ENCODE data around the gene FAM83D.

Gene FAM83D

GRCh38 chr20:38905375-38905774 lies 20.8 kb upstream of the FAM83D start:
- peaks cover 85% of the 10 kb centered on the region for H3K36me3 Mint-ChIP-seq (ENCODE audit: insufficient read depth)
- no peak overlapping the region for H3K4me3 Mint-ChIP-seq
- DNase-seq (no peak), ATAC-seq (replicated peaks) (no peak)
- no peaks in the 10 kb centered on the region for H3K9me3 Mint-ChIP-seq
- H3K27ac Mint-ChIP-seq, result peak overlapping the region; percentile 15 to 65
- H3K27me3 Mint-ChIP-seq, result no peaks in the 10 kb centered on the region
- peaks cover 14 to 26% of the 10 kb centered on the region in 2 donors for H3K4me1 Mint-ChIP-seq (ENCODE audit: low read depth in 2 of 2)

GRCh38 chr20:38907918-38908677 lies 18.1 kb upstream of the FAM83D start:
- Mint-ChIP-seq H3K4me1 (ENCODE audit: low read depth in 2 of 2) (peaks cover 11 to 22% of the 10 kb centered on the region in 2 donors), H3K4me3 (no peak overlapping the region), H3K9me3 (no peaks in the 10 kb centered on the region), H3K27me3 (no peaks in the 10 kb centered on the region), H3K36me3 (ENCODE audit: insufficient read depth) (peaks cover 87% of the 10 kb centered on the region), H3K27ac (peak overlapping the region; percentile 38 to 44)
- ATAC-seq (replicated peaks) (no peak), DNase-seq (no peak)

DNA sequence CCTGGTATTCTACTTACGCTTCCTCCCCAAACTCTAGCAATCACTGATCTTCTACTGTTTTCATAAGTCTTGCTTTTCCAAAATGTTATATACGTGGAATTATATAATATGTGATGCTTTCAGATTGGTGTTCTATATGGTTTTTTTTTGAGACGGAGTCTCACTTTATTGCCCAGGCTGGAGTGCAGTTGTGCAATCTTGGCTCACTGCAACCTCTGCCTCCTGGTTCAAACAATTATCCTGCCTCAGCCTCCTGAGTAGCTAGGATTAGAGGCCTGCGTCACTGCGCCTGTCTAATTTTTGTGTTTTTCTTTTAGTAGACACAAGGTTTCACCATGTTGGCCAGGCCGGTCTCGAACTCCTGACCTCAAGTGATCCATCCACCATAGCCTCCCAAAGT lies 10.9 kb upstream of the FAM83D start:
- Mint-ChIP-seq H3K27ac (no peak overlapping the region), H3K4me1 (ENCODE audit: low read depth in 2 of 2) (peaks cover 0 to under 1% of the 10 kb centered on the region in 2 donors), H3K36me3 (ENCODE audit: insufficient read depth) (peaks cover 66% of the 10 kb centered on the region), H3K4me3 (no peak overlapping the region), H3K9me3 (no peaks in the 10 kb centered on the region), H3K27me3 (no peaks in the 10 kb centered on the region)
- no peak for ATAC-seq (replicated peaks)
- DNase-seq, result no peak

- no peaks in the 10 kb centered on the region for H3K4me1 Mint-ChIP-seq (ENCODE audit: low read depth in 2 of 2)
- ATAC-seq (replicated peaks) (no peak), DNase-seq (no peak)
- H3K36me3 Mint-ChIP-seq (ENCODE audit: insufficient read depth), result peaks cover 47% of the 10 kb centered on the region
- H3K27me3 Mint-ChIP-seq, result no peaks in the 10 kb centered on the region
- no peaks in the 10 kb centered on the region for H3K9me3 Mint-ChIP-seq
- H3K4me3 Mint-ChIP-seq, result no peak overlapping the region
- no peak overlapping the region for H3K27ac Mint-ChIP-seq
These were observed 8.6 kb upstream of the FAM83D start for GRCh38 chr20:38917657-38918056.

- H3K4me3 Mint-ChIP-seq, result no peak overlapping the region
- no peaks in the 10 kb centered on the region for H3K9me3 Mint-ChIP-seq
- H3K27ac Mint-ChIP-seq, result no peak overlapping the region
- peaks cover 42% of the 10 kb centered on the region for H3K36me3 Mint-ChIP-seq (ENCODE audit: insufficient read depth)
- DNase-seq (no peak), ATAC-seq (replicated peaks) (no peak)
- H3K4me1 Mint-ChIP-seq (ENCODE audit: low read depth in 2 of 2), result no peaks in the 10 kb centered on the region
- H3K27me3 Mint-ChIP-seq, result no peaks in the 10 kb centered on the region
These were observed 8.0 kb upstream of the FAM83D start for GRCh38 chr20:38918172-38918571.

DNA sequence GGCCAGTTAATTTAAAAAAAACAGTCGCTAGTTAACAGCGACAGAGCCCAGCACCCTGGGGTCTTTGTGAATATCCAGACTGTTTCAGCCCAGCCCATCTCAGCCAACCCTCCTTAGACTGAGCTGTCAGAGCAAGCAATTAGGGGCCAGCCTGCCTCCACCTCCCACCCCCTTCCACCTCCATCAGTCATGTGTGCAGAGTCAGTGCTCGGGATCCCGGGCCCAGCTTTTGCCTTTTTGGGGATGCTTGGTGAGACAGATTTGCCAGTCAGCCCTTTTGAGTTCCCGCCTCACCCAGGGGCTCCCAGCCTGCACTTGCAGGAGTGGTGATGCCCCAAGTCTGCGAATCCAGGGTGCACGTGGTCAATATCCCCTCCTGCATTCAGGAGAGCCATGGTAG lies 6.5 kb upstream of the FAM83D start:
- DNase-seq (no peak), ATAC-seq (replicated peaks) (no peak)
- Mint-ChIP-seq H3K9me3 (no peaks in the 10 kb centered on the region), H3K4me3 (no peak overlapping the region), H3K4me1 (ENCODE audit: low read depth in 2 of 2) (no peaks in the 10 kb centered on the region), H3K27me3 (no peaks in the 10 kb centered on the region), H3K27ac (no peak overlapping the region), H3K36me3 (ENCODE audit: insufficient read depth) (peaks cover 41% of the 10 kb centered on the region)

DNA sequence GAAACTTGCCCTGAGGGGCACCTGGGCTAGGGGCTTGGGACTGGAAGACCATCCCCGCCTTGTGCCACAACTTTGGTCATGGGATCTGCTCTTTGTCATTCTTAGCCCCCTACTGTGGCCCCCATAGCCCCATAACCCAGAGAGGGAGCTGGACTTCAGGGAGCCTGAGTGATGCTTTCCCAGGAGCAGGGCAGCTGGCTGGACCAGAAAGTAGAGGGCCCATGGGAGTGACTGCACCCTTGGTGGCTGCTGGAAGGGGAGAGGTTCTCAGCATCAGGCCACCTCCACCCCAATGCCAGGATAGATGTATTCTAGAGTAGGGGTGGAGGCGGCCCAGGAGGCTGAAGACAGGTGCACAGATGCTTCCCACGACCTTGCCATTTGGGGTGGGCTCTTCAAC lies 5.8 kb upstream of the FAM83D start:
- H3K9me3 Mint-ChIP-seq, result no peaks in the 10 kb centered on the region
- no peak overlapping the region for H3K27ac Mint-ChIP-seq
- no peak for DNase-seq
- no peak overlapping the region for H3K4me3 Mint-ChIP-seq
- H3K4me1 Mint-ChIP-seq (ENCODE audit: low read depth in 2 of 2), result no peaks in the 10 kb centered on the region
- no peaks in the 10 kb centered on the region for H3K27me3 Mint-ChIP-seq
- ATAC-seq (replicated peaks), result no peak
- H3K36me3 Mint-ChIP-seq (ENCODE audit: insufficient read depth), result peaks cover 36% of the 10 kb centered on the region

DNA sequence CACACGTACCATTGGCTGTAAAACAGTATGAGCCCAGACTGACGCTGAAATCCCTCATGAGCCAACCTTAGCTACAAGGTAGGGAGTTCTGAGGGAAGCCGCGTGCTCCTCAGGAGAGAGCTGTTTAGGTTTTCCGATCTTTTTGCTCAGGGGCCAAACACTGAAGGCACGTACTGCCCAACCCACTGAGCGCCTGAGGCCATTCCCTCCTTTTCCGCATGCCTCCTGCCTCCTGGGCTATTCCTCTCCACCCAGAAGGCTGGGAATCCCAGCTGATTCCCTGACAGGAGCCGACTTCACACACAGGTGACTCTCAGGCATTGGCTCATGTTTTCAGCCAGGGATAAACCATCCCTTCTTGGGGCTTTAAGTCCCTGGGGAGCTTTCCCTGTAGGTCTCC lies 5.4 kb upstream of the FAM83D start:
- H3K27ac Mint-ChIP-seq, result no peak overlapping the region
- DNase-seq, result no peak
- no peaks in the 10 kb centered on the region for H3K27me3 Mint-ChIP-seq
- H3K4me3 Mint-ChIP-seq, result no peak overlapping the region
- ATAC-seq (replicated peaks), result no peak
- peaks cover 0 to 1% of the 10 kb centered on the region in 2 donors for H3K4me1 Mint-ChIP-seq (ENCODE audit: low read depth in 2 of 2)
- no peaks in the 10 kb centered on the region for H3K9me3 Mint-ChIP-seq
- peaks cover 33% of the 10 kb centered on the region for H3K36me3 Mint-ChIP-seq (ENCODE audit: insufficient read depth)

DNA sequence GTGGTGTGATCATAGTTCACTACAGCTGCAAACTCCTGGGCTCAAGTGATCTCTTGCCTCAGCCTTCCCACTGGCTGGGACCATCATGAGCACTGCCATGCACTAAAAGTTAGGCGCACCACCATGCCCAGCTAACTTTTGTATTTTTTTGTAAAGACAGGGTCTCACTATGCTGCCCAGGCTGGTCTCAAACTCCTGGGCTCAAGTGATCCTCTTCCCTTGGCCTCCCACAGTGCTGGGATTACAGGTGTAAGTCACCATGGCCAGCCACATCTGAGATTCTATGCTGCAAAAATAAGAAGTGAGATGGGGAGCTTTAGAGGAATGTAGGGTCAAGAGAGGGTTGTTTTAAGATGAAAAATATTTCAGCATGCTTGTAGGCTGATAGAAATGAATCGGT lies 1.5 kb upstream of the FAM83D start:
- Mint-ChIP-seq H3K27ac (peak overlapping the region; percentile 2 to 29), H3K4me1 (ENCODE audit: low read depth in 2 of 2) (peaks cover 16 to 20% of the 10 kb centered on the region in 2 donors), H3K36me3 (ENCODE audit: insufficient read depth) (peaks cover 25% of the 10 kb centered on the region), H3K9me3 (no peaks in the 10 kb centered on the region), H3K27me3 (no peaks in the 10 kb centered on the region), H3K4me3 (peak overlapping the region in 1 of 2 donors; percentile 82)
- DNase-seq, result no peak
- ATAC-seq (replicated peaks), result no peak

DNA sequence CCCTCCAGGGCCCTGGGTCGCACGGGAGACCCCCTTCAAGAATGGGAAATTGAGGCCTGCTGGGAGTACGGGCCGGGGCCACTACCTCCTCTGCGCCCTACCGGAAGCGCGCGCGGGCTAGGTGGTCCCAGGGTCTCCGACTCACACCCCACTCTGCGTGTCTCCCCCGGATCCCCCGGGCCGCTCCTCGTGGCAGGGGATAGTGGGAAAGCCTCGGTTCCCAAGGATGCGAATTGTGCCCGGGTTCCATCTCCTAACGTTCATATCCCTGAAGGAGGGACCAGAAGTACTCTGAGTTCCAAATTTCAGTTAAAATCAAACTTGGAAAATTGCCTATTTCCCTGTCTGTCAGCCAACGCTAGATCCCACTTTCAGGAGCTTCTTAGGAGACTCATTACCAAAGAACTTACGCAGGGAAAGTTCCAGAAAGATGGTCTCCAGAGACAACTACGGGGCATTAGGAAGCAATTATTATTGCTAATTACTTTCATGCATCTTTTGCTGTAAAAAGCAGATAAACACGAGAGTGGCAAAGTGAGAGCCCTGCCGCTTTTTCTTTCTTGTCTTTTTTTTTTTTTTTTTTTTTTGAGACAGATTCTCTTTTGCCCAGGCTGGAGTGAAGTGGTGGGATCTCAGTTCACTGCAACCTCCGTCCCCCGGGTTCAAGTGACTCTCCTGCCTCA lies 858 bp downstream of the FAM83D start:
- no peak for DNase-seq
- peak overlapping the region; percentile 81 to 82 for H3K4me3 Mint-ChIP-seq
- ATAC-seq (replicated peaks), result no peak
- H3K27ac Mint-ChIP-seq, result peak overlapping the region in 1 of 2 donors; percentile 13
- no peaks in the 10 kb centered on the region for H3K9me3 Mint-ChIP-seq
- H3K4me1 Mint-ChIP-seq (ENCODE audit: low read depth in 2 of 2), result peaks cover 21 to 25% of the 10 kb centered on the region in 2 donors
- H3K36me3 Mint-ChIP-seq (ENCODE audit: insufficient read depth), result peaks cover 25% of the 10 kb centered on the region
- H3K27me3 Mint-ChIP-seq, result no peaks in the 10 kb centered on the region

DNA sequence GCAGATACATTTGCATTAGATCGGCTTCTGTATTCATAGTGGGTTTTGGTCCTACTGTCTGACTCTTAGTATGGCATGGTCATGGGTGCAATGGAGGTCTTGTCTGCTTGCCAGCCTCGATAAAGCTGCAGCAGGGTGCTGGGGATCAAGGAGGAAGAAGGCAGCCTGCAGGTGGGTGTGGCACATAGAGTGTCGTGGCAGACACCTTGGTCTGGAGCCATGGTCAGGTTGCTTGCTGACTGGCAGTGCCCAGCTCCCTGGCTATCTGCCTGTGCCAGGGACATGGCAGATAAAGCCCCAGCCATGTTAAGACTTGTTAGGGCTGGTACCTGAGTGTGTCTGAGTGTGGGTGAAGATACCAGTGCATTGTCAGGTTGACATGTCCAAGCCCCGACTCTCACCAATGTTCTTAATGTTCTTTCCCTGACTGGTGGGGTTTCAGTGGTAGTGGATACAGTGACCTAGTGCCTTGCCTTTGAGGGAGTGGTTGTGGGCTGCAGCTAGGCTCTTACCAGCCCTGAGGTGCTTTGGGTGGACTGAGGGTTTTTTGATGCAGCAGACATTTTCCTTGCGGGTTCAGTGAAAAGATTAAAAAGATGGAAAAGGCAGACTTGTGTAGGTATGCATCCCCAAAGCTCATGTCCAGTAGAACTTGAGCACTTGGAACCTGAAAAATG lies 1.8 kb downstream of the FAM83D start:
- H3K36me3 Mint-ChIP-seq (ENCODE audit: insufficient read depth), result peaks cover 25% of the 10 kb centered on the region
- no peaks in the 10 kb centered on the region for H3K9me3 Mint-ChIP-seq
- DNase-seq, result no peak
- ATAC-seq (replicated peaks), result no peak
- peak overlapping the region; percentile 81 to 82 for H3K4me3 Mint-ChIP-seq
- no peaks in the 10 kb centered on the region for H3K27me3 Mint-ChIP-seq
- H3K4me1 Mint-ChIP-seq (ENCODE audit: low read depth in 2 of 2), result peaks cover 21 to 25% of the 10 kb centered on the region in 2 donors
- H3K27ac Mint-ChIP-seq, result peak overlapping the region in 1 of 2 donors; percentile 13

DNA sequence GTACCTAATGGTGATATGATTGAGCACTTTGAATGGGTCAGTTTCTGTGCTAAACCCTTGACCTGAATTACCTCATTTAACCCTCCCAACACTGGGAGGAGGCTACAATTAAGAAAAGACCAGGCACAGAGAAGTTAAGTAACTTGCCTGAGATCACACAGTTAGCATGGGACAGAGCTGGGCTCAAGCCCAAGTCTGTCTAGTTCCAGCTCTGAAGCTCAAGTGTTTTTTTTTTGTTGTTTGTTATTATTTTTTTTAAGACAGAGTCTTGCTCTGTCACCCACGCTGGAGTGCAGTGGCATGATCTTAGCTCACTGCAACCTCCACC lies 4.0 kb downstream of the FAM83D start:
- Mint-ChIP-seq H3K4me3 (peak overlapping the region; percentile 8 to 27), H3K27me3 (no peaks in the 10 kb centered on the region), H3K9me3 (no peaks in the 10 kb centered on the region), H3K27ac (peak overlapping the region in 1 of 2 donors; percentile 68), H3K36me3 (ENCODE audit: insufficient read depth) (peaks cover 13% of the 10 kb centered on the region), H3K4me1 (ENCODE audit: low read depth in 2 of 2) (peaks cover 21 to 25% of the 10 kb centered on the region in 2 donors)
- no peak for DNase-seq
- no peak for ATAC-seq (replicated peaks)

- DNase-seq, result no peak
- H3K4me3 Mint-ChIP-seq, result no peak overlapping the region
- H3K9me3 Mint-ChIP-seq, result no peaks in the 10 kb centered on the region
- no peak for ATAC-seq (replicated peaks)
- peaks cover 7% of the 10 kb centered on the region for H3K36me3 Mint-ChIP-seq (ENCODE audit: insufficient read depth)
- no peaks in the 10 kb centered on the region for H3K27me3 Mint-ChIP-seq
- H3K27ac Mint-ChIP-seq, result no peak overlapping the region
- peaks cover 19 to 23% of the 10 kb centered on the region in 2 donors for H3K4me1 Mint-ChIP-seq (ENCODE audit: low read depth in 2 of 2)
These were observed 5.8 kb downstream of the FAM83D start for GRCh38 chr20:38931984-38932383.

All from effector memory CD8-positive, alpha-beta T cell (primary cell).